ENCODE measurements around the gene GINS1.

GRCh38 chr20:25439328-25439727, 31.9 kb downstream of the GINS1 start:
- TF ChIP-seq MAX (IDR thresholded peaks at IDR 0.05), result no peak
- TF ChIP-seq EP300 (IDR thresholded peaks at IDR 0.05; ENCODE audit: borderline replicate concordance), result no peak
- TF ChIP-seq USF1 (IDR thresholded peaks at IDR 0.05), result no peak
- no peak for TF ChIP-seq TEAD4 (IDR thresholded peaks at IDR 0.05)
- TF ChIP-seq TAF1 (IDR thresholded peaks at IDR 0.05; ENCODE audit: low read depth), result no peak
- no peak for TF ChIP-seq RAD21 (IDR thresholded peaks at IDR 0.05; ENCODE audit: low read depth)
- no peak for TF ChIP-seq TCF12 (IDR thresholded peaks at IDR 0.05; ENCODE audit: low read depth)
- TF ChIP-seq CEBPB (IDR thresholded peaks at IDR 0.05), result no peak

Measured in Ishikawa (cell line).